Measurements from ENCODE around the gene INPP1. TPM values are rescaled to one million over a fixed set of nuclear protein-coding genes. Genes with fewer than 3 reads are reported as not detected.

Gene INPP1
- total RNA-seq, 1 experiment from 2014 or later, result 23.1 TPM

- no TSS peak for BruUV-seq (replicated peaks)
- Mint-ChIP-seq H3K4me1 (ENCODE audit: low read depth, unreplicated experiment) (no peaks in the 10 kb centered on the region), H3K9me3 (ENCODE audit: low read depth, unreplicated experiment) (no peaks in the 10 kb centered on the region), H3K27me3 (ENCODE audit: unreplicated experiment) (no peaks in the 10 kb centered on the region), H3K36me3 (ENCODE audit: insufficient read depth, unreplicated experiment) (no peaks in the 10 kb centered on the region), H3K4me3 (ENCODE audit: low read depth, unreplicated experiment) (no peak overlapping the region), H3K27ac (ENCODE audit: unreplicated experiment) (no peak overlapping the region)
- CTCF ChIA-PET, result interaction anchor here (0.6 kb wide), 1 partner anchor 40 kb away, joined by 3 read pairs; no protein-coding TSS in a partner anchor
- DNase-seq, result no peak
- TF ChIP-seq, protein P1, sequence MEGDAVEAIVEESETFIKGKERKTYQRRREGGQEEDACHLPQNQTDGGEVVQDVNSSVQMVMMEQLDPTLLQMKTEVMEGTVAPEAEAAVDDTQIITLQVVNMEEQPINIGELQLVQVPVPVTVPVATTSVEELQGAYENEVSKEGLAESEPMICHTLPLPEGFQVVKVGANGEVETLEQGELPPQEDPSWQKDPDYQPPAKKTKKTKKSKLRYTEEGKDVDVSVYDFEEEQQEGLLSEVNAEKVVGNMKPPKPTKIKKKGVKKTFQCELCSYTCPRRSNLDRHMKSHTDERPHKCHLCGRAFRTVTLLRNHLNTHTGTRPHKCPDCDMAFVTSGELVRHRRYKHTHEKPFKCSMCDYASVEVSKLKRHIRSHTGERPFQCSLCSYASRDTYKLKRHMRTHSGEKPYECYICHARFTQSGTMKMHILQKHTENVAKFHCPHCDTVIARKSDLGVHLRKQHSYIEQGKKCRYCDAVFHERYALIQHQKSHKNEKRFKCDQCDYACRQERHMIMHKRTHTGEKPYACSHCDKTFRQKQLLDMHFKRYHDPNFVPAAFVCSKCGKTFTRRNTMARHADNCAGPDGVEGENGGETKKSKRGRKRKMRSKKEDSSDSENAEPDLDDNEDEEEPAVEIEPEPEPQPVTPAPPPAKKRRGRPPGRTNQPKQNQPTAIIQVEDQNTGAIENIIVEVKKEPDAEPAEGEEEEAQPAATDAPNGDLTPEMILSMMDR (IDR thresholded peaks at IDR 0.05; ENCODE audit: unreplicated experiment), result no peak
- intact Hi-C loops (cut with micrococcal nuclease; ENCODE audit: unreplicated experiment), result loop anchor here (2.0 to 5.0 kb wide), 2 partner anchors 45 to 184 kb away; no protein-coding TSS in a partner anchor
Observed at GRCh38 chr2:190327867-190328572, 15.4 kb upstream of the INPP1 start.

GRCh38 chr2:190328573-190329147, 14.7 kb upstream of the INPP1 start:
- no peak for DNase-seq
- H3K27me3 Mint-ChIP-seq (ENCODE audit: unreplicated experiment), result no peaks in the 10 kb centered on the region
- BruUV-seq (replicated peaks), result no TSS peak
- TF ChIP-seq, protein P1 (IDR thresholded peaks at IDR 0.05; ENCODE audit: unreplicated experiment), result no peak
- CTCF ChIA-PET, result interaction anchor here (0.6 kb wide), 1 partner anchor 39 kb away, joined by 3 read pairs; no protein-coding TSS in a partner anchor
- peaks cover 5% of the 10 kb centered on the region for H3K4me1 Mint-ChIP-seq (ENCODE audit: low read depth, unreplicated experiment)
- intact Hi-C loops (cut with micrococcal nuclease; ENCODE audit: unreplicated experiment), result loop anchor here (2.0 to 5.0 kb wide), 2 partner anchors 44 to 184 kb away; no protein-coding TSS in a partner anchor
- H3K4me3 Mint-ChIP-seq (ENCODE audit: low read depth, unreplicated experiment), result no peak overlapping the region
- H3K27ac Mint-ChIP-seq (ENCODE audit: unreplicated experiment), result no peak overlapping the region
- H3K9me3 Mint-ChIP-seq (ENCODE audit: low read depth, unreplicated experiment), result no peaks in the 10 kb centered on the region
- H3K36me3 Mint-ChIP-seq (ENCODE audit: insufficient read depth, unreplicated experiment), result no peaks in the 10 kb centered on the region

DNA sequence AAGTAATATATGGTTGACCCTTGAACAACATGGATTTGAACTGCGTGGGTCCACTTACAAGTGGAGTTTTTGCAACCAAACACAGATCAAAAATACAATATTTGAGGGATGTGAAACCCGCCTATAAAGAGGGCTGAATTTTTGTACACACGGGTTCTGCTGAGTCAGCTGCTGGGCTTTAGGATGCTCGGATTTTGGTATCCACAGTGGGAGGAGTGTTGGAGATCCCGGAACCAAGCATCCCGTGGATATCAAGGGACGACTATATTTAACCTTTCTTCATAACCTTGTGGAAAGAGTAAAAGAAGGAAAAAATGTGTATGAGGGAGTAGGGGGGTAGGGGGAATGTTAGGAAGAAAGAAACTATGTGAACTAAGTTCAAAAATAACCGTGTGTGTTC, 10.0 kb upstream of the INPP1 start:
- H3K27me3 Mint-ChIP-seq (ENCODE audit: unreplicated experiment), result no peaks in the 10 kb centered on the region
- CTCF ChIA-PET, result interaction anchor here (0.5 kb wide), 1 partner anchor 286 kb away, joined by 5 read pairs; no protein-coding TSS in a partner anchor
- H3K27ac Mint-ChIP-seq (ENCODE audit: unreplicated experiment), result no peak overlapping the region
- no peak for DNase-seq
- BruUV-seq (replicated peaks), result no TSS peak
- TF ChIP-seq, protein P1 (IDR thresholded peaks at IDR 0.05; ENCODE audit: unreplicated experiment), result no peak
- H3K4me1 Mint-ChIP-seq (ENCODE audit: low read depth, unreplicated experiment), result peaks cover 20% of the 10 kb centered on the region
- no peaks in the 10 kb centered on the region for H3K9me3 Mint-ChIP-seq (ENCODE audit: low read depth, unreplicated experiment)
- H3K4me3 Mint-ChIP-seq (ENCODE audit: low read depth, unreplicated experiment), result no peak overlapping the region
- no peaks in the 10 kb centered on the region for H3K36me3 Mint-ChIP-seq (ENCODE audit: insufficient read depth, unreplicated experiment)
- intact Hi-C loops (cut with micrococcal nuclease; ENCODE audit: unreplicated experiment), result no loop called here

- H3K4me3 Mint-ChIP-seq (ENCODE audit: low read depth, unreplicated experiment), result peak overlapping the region; percentile 40
- CTCF ChIA-PET, result no interaction called here
- H3K4me1 Mint-ChIP-seq (ENCODE audit: low read depth, unreplicated experiment), result peaks cover 20% of the 10 kb centered on the region
- no peaks in the 10 kb centered on the region for H3K36me3 Mint-ChIP-seq (ENCODE audit: insufficient read depth, unreplicated experiment)
- no peaks in the 10 kb centered on the region for H3K27me3 Mint-ChIP-seq (ENCODE audit: unreplicated experiment)
- no peak for DNase-seq
- H3K27ac Mint-ChIP-seq (ENCODE audit: unreplicated experiment), result peak overlapping the region; percentile 57
- H3K9me3 Mint-ChIP-seq (ENCODE audit: low read depth, unreplicated experiment), result no peaks in the 10 kb centered on the region
- BruUV-seq (replicated peaks), result no TSS peak
- TF ChIP-seq, protein P1 (IDR thresholded peaks at IDR 0.05; ENCODE audit: unreplicated experiment), result no peak
- intact Hi-C loops (cut with micrococcal nuclease; ENCODE audit: unreplicated experiment), result no loop called here
Observed at GRCh38 chr2:190333928-190334327, 9.5 kb upstream of the INPP1 start.
